Naive thymus-derived CD8-positive, alpha-beta T cell (primary cell): ENCODE data around the gene DGKB. TPM values are rescaled to one million over a fixed set of nuclear protein-coding genes. Genes with fewer than 3 reads are reported as not detected.

Source experiments
- ATAC-seq, 2 donors: fragments of 150-1000 bp; cut with Tn5 transposase in 1 of 2; sonication (Bioruptor Pico), chemical (Tn5 transposase) in 1 of 2; 1 replicate in 1 of 2; 2 replicates in 1 of 2; pipeline ENCODE4 v1.10.0; 2021; ENCODE audit warnings: mild to moderate bottlenecking in 2 of 2, moderate library complexity in 2 of 2
- POLR2A ChIA-PET: fragments of 350-600 bp; sonication (Branson Sonifier 250); formaldehyde crosslinking; loops from one replicate; lab custom pipeline; 2021; ENCODE audit warnings: antibody characterized with exemption; lab: Charles Lee
- DNase-seq, 10 donors: peaks; one replicate each; pipeline versions ENCODE4 v3.0.0 to v3.0.0-alpha.2; 2020 to 2022
- H3K27ac Mint-ChIP-seq, 10 donors: one replicate each; pipeline ENCODE4 v1.8.0; 2020 to 2022; ENCODE audit warnings: mild to moderate bottlenecking in 10 of 10, mixed read lengths in 10 of 10, moderate library complexity in 4 of 10, inconsistent platforms in 1 of 10
- H3K27me3 Mint-ChIP-seq, 5 donors: one replicate each; pipeline ENCODE4 v1.8.0; 2021 to 2022; ENCODE audit warnings: mixed read lengths in 5 of 5
- H3K36me3 Mint-ChIP-seq, 3 donors: one replicate each; pipeline ENCODE4 v1.8.0; 2020 to 2022; ENCODE audit warnings: mixed read lengths in 3 of 3, mild to moderate bottlenecking in 2 of 3, inconsistent platforms in 1 of 3
- H3K4me1 Mint-ChIP-seq, 4 donors: one replicate each; pipeline ENCODE4 v1.8.0; 2021 to 2022; ENCODE audit warnings: mixed read lengths in 4 of 4
- H3K4me3 Mint-ChIP-seq, 10 donors: one replicate each; pipeline ENCODE4 v1.8.0; 2020 to 2022; ENCODE audit warnings: mild to moderate bottlenecking in 10 of 10, mixed read lengths in 10 of 10, moderate library complexity in 6 of 10, inconsistent platforms in 1 of 10
- H3K9me3 Mint-ChIP-seq, 9 donors: one replicate each; pipeline ENCODE4 v1.8.0; 2020 to 2022; ENCODE audit warnings: mixed read lengths in 9 of 9, mild to moderate bottlenecking in 3 of 9, inconsistent platforms in 1 of 9, moderate library complexity in 1 of 9
- polyA plus RNA-seq, 3 donors: library from polyadenylated mRNA; unstranded; fragments of 300-500 nt; fragmentation: Illumina TruSeq; gene quantifications; one replicate each; pipeline ENCODE4 v1.2.3, GENCODE V29; 2021
- total RNA-seq, 8 experiments: library from RNA in 2 of 8; stranded (reverse) in 2 of 8; gene quantifications; one replicate each; pipeline ENCODE4 v1.2.3 and lab custom pipeline; 2021 to 2026

The DGKB gene
- total and polyA plus RNA-seq, 5 experiments from 2014 or later = not detected

- ATAC-seq (no peak), DNase-seq (no peak)
- Mint-ChIP-seq H3K36me3 (no peaks in the 10 kb centered on the region), H3K27ac (no peak overlapping the region), H3K9me3 (peaks cover 0 to 8% (median 2%) of the 10 kb centered on the region in 9 donors), H3K4me1 (no peaks in the 10 kb centered on the region), H3K27me3 (no peaks in the 10 kb centered on the region), H3K4me3 (no peak overlapping the region)
- POLR2A ChIA-PET = no interaction called here
These were observed 7.7 kb downstream of the DGKB start for GRCh38 chr7:14894826-14895225.

- Mint-ChIP-seq H3K4me3 (no peak overlapping the region), H3K27me3 (no peaks in the 10 kb centered on the region), H3K27ac (no peak overlapping the region), H3K9me3 (peaks cover 0 to 7% (median 2%) of the 10 kb centered on the region in 9 donors), H3K4me1 (no peaks in the 10 kb centered on the region), H3K36me3 (no peaks in the 10 kb centered on the region)
- ATAC-seq (no peak), DNase-seq (no peak)
- POLR2A ChIA-PET = no interaction called here
These were observed 9.6 kb downstream of the DGKB start for GRCh38 chr7:14892961-14893360.

DNA sequence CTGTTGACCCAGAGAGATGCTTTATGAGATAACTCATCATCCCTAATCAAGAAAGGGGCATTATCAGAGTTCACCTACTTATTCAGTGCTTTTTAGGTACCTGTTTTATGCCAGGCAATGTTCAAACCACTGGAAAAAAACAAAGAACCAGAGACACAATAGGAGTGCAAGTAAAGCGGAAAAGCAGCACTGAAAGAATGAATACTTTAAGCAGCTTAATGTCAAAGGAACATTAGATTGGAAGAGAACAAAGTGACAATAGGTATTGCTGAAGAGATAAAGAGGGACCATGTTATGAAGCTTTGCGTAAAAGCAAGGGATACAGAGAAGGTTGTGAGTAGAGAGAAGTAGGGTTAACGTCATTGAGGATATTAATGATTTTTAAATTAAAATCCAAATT is 11.3 kb downstream of the DGKB start:
- POLR2A ChIA-PET = no interaction called here
- Mint-ChIP-seq H3K4me3 (no peak overlapping the region), H3K27me3 (no peaks in the 10 kb centered on the region), H3K27ac (no peak overlapping the region), H3K9me3 (peaks cover 0 to 7% (median 2%) of the 10 kb centered on the region in 9 donors), H3K36me3 (no peaks in the 10 kb centered on the region), H3K4me1 (no peaks in the 10 kb centered on the region)
- no peak for ATAC-seq
- DNase-seq = no peak

GRCh38 chr7:14888962-14889361 is 13.6 kb downstream of the DGKB start:
- H3K27ac Mint-ChIP-seq = no peak overlapping the region
- no peak overlapping the region for H3K4me3 Mint-ChIP-seq
- no peak for ATAC-seq
- H3K4me1 Mint-ChIP-seq = no peaks in the 10 kb centered on the region
- H3K27me3 Mint-ChIP-seq = no peaks in the 10 kb centered on the region
- H3K9me3 Mint-ChIP-seq = peaks cover 0 to 7% (median 2%) of the 10 kb centered on the region in 9 donors
- no peak for DNase-seq
- no peaks in the 10 kb centered on the region for H3K36me3 Mint-ChIP-seq
- POLR2A ChIA-PET = no interaction called here

DNA sequence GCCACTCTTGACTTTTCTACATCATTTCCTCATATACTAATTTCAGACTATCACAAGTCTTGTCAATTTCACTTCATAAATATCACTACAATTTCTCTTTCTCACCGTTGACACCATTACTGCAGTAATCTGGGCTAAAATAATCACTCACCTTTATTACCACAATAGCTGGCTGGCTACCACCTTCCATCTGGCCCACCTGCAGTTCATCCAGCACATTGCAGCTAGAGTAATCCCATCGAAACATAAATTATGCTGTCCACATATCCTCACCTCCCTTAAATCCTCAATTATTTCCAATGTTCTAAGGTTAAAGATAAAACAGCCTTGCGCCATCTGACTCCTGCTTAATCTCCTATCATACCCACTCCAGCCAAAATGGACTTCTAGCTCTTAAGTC is 16.0 kb downstream of the DGKB start:
- ATAC-seq = no peak
- H3K27me3 Mint-ChIP-seq = no peaks in the 10 kb centered on the region
- peaks cover 0 to 7% (median 2%) of the 10 kb centered on the region in 9 donors for H3K9me3 Mint-ChIP-seq
- H3K4me1 Mint-ChIP-seq = no peaks in the 10 kb centered on the region
- H3K4me3 Mint-ChIP-seq = no peak overlapping the region
- DNase-seq = no peak
- POLR2A ChIA-PET = no interaction called here
- no peak overlapping the region for H3K27ac Mint-ChIP-seq
- no peaks in the 10 kb centered on the region for H3K36me3 Mint-ChIP-seq

- POLR2A ChIA-PET = no interaction called here
- Mint-ChIP-seq H3K27me3 (no peaks in the 10 kb centered on the region), H3K36me3 (no peaks in the 10 kb centered on the region), H3K4me1 (no peaks in the 10 kb centered on the region), H3K27ac (no peak overlapping the region), H3K4me3 (no peak overlapping the region), H3K9me3 (peaks cover 0 to 3% (median 0%) of the 10 kb centered on the region in 9 donors)
- no peak for DNase-seq
- no peak for ATAC-seq
These were observed 26.5 kb downstream of the DGKB start for GRCh38 chr7:14875941-14876587.

DNA sequence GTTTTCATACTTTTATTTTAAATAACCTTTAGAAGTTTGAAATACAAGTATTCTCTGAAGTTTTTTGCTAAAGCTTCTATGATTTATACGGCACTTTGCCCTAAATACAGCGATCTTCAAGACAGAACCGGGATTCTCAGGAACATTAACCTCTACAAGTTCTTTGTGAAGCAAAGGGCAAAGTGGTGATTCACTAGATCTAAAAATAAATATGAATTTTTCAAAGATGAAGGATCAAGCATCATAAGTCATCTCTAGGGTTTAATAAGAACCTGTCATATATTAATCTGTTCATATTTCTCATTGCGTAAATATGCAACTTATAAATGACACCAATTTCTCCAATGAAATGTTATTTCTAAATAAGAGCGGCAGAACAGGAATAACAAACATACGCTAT is 30.7 kb downstream of the DGKB start:
- no peaks in the 10 kb centered on the region for H3K4me1 Mint-ChIP-seq
- no peak overlapping the region for H3K4me3 Mint-ChIP-seq
- POLR2A ChIA-PET = no interaction called here
- H3K27me3 Mint-ChIP-seq = no peaks in the 10 kb centered on the region
- H3K36me3 Mint-ChIP-seq = no peaks in the 10 kb centered on the region
- no peak overlapping the region for H3K27ac Mint-ChIP-seq
- no peak for ATAC-seq
- DNase-seq = no peak
- peaks cover 0 to 12% (median 2%) of the 10 kb centered on the region in 9 donors for H3K9me3 Mint-ChIP-seq

DNA sequence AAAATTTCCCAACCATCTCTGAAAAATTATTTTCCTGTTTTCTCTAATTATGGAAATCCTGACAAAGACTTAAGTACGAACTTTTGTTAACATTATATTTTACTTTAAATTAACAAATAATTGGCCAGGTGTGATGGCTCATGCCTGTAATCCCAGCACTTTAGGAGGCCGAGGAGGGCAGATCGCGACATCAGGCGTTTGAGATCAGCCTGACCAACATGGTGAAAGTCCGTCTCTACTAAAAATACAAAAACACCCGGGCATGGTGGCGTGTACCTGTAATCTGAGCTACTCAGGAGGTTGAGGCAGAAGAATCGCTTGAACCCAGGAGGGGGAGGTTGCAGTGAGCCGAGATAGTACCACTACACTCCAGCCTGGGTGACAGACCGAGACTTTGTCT is 32.2 kb downstream of the DGKB start:
- POLR2A ChIA-PET = no interaction called here
- Mint-ChIP-seq H3K27me3 (no peaks in the 10 kb centered on the region), H3K36me3 (no peaks in the 10 kb centered on the region), H3K4me3 (no peak overlapping the region), H3K27ac (no peak overlapping the region), H3K9me3 (peaks cover 0 to 25% (median 2%) of the 10 kb centered on the region in 9 donors), H3K4me1 (no peaks in the 10 kb centered on the region)
- ATAC-seq (no peak), DNase-seq (no peak)

DNA sequence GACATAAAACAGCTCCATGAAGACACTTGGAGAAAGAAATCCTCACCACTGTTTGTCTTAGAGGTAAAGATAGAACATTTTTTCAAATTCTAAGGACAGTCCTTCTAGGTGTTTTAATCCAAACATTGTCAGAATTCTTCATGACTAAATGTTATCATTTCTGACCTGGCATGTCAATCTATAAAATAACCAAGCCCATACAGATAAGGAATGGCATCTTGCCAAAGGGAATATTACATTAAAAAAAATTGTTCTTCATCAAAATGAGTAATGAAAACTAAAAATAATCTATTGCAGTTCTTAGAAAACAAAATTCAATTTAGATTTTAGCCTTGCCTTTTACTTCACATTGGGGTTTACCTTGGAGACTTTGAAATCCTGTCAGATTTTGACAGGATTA is 33.6 kb downstream of the DGKB start:
- POLR2A ChIA-PET = no interaction called here
- Mint-ChIP-seq H3K36me3 (no peaks in the 10 kb centered on the region), H3K27me3 (no peaks in the 10 kb centered on the region)

DNA sequence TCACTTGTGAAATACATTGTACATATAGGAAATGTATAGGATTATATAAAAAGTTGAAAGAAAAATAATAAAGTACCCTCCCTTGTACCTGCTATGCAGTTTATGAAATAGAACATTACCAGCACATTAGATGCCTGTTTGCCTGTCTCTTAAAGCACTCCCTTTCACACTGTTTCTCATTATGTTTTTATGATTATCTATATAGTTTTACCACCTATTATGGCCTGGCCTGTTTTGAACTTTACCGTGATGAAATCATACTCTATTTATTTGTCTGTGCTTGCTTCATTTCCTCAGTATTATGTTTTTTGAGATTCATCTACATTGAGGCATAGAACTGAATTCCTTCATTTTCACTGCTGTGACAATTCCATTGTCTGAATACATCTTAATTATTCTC is 41.1 kb downstream of the DGKB start:
- H3K27ac Mint-ChIP-seq = no peak overlapping the region
- DNase-seq = no peak
- POLR2A ChIA-PET = no interaction called here

More for the DNA sequence above, 33.6 kb downstream of the DGKB start:
- no peak for ATAC-seq
- H3K4me1 Mint-ChIP-seq = no peaks in the 10 kb centered on the region
- DNase-seq = no peak
- no peak overlapping the region for H3K27ac Mint-ChIP-seq
- peaks cover 0 to 30% (median 2%) of the 10 kb centered on the region in 9 donors for H3K9me3 Mint-ChIP-seq
- H3K4me3 Mint-ChIP-seq = no peak overlapping the region

GRCh38 chr7:14859267-14859666 is 43.3 kb downstream of the DGKB start:
- POLR2A ChIA-PET = no interaction called here
- DNase-seq = no peak
- Mint-ChIP-seq H3K27ac (no peak overlapping the region), H3K4me3 (no peak overlapping the region), H3K27me3 (no peaks in the 10 kb centered on the region), H3K9me3 (peaks cover 0 to 5% (median 0%) of the 10 kb centered on the region in 9 donors), H3K4me1 (no peaks in the 10 kb centered on the region), H3K36me3 (no peaks in the 10 kb centered on the region)
- no peak for ATAC-seq

More for the DNA sequence above, 41.1 kb downstream of the DGKB start:
- no peak for ATAC-seq
- no peak overlapping the region for H3K4me3 Mint-ChIP-seq
- H3K4me1 Mint-ChIP-seq = no peaks in the 10 kb centered on the region
- H3K27me3 Mint-ChIP-seq = no peaks in the 10 kb centered on the region
- H3K9me3 Mint-ChIP-seq = peaks cover 0 to 14% (median 0%) of the 10 kb centered on the region in 9 donors
- H3K36me3 Mint-ChIP-seq = no peaks in the 10 kb centered on the region

- H3K9me3 Mint-ChIP-seq = peaks cover 0 to 5% (median 0%) of the 10 kb centered on the region in 9 donors
- ATAC-seq = no peak
- H3K36me3 Mint-ChIP-seq = no peaks in the 10 kb centered on the region
- no peak overlapping the region for H3K27ac Mint-ChIP-seq
- no peaks in the 10 kb centered on the region for H3K4me1 Mint-ChIP-seq
- DNase-seq = no peak
- H3K4me3 Mint-ChIP-seq = no peak overlapping the region
- no peaks in the 10 kb centered on the region for H3K27me3 Mint-ChIP-seq
- POLR2A ChIA-PET = no interaction called here
These were observed 43.7 kb downstream of the DGKB start for GRCh38 chr7:14858866-14859265.

GRCh38 chr7:14858410-14858809 is 44.1 kb downstream of the DGKB start:
- Mint-ChIP-seq H3K36me3 (no peaks in the 10 kb centered on the region), H3K4me1 (no peaks in the 10 kb centered on the region), H3K27me3 (no peaks in the 10 kb centered on the region), H3K9me3 (peaks cover 0 to 5% (median 0%) of the 10 kb centered on the region in 9 donors), H3K27ac (no peak overlapping the region), H3K4me3 (no peak overlapping the region)
- ATAC-seq = no peak
- no peak for DNase-seq
- POLR2A ChIA-PET = no interaction called here
